Neutrophil (primary cell): ENCODE data around the gene SYTL5.

Source experiments
- H3K27ac ChIP-seq: fragments of 200-600 bp; sonication (generic); 2 replicates; pipeline ENCODE4 v1.5.1; 2016; ENCODE audit warnings: mild to moderate bottlenecking, moderate library complexity
- H3K27me3 ChIP-seq: fragments of 200-600 bp; sonication (generic); 2 replicates; pipeline ENCODE4 v1.6.0; 2016; ENCODE audit warnings: mild to moderate bottlenecking
- H3K36me3 ChIP-seq: fragments of 200-600 bp; sonication (generic); 2 replicates; pipeline ENCODE4 v1.5.1; 2017
- H3K4me1 ChIP-seq, 2 experiments: fragments of 200-600 bp in 1 of 2; sonication (generic) in 1 of 2; 1 replicate in 1 of 2; 2 replicates in 1 of 2; pipeline versions ENCODE4 v1.5.1 to v1.6.1; 2013 to 2016; ENCODE audit warnings: low read depth in 1 of 2, low read length in 1 of 2, mild to moderate bottlenecking in 1 of 2, moderate library complexity in 1 of 2; ENCODE audit not compliant: control insufficient read depth in 1 of 2, insufficient read depth in 1 of 2
- H3K4me3 ChIP-seq, 2 experiments: fragments of 200-600 bp in 1 of 2; sonication (generic) in 1 of 2; 1 replicate in 1 of 2; 2 replicates in 1 of 2; pipeline ENCODE4 v1.5.1; 2013 to 2016; ENCODE audit warnings: low read depth in 1 of 2, low read length in 1 of 2, mild to moderate bottlenecking in 1 of 2, moderate library complexity in 1 of 2
- H3K9me3 ChIP-seq: fragments of 200-600 bp; sonication (generic); 2 replicates; pipeline ENCODE4 v1.5.1; 2016
- TF ChIP-seq, protein P1 (sequence below): fragments of 200-600 bp; sonication (generic); IDR thresholded peaks from 2 replicates; pipeline ENCODE4 v1.5.1; 2016; ENCODE audit warnings: antibody characterized with exemption

SYTL5 gene

GRCh38 chrX:38108364-38108763 lies 102.0 kb downstream of the SYTL5 start:
- Histone ChIP-seq H3K9me3 (no peaks in the 10 kb centered on the region), H3K27ac (no peak overlapping the region), H3K4me1 (no peaks in the 10 kb centered on the region), H3K4me3 (no peak overlapping the region), H3K27me3 (no peaks in the 10 kb centered on the region), H3K36me3 (no peaks in the 10 kb centered on the region)
- TF ChIP-seq, protein P1, sequence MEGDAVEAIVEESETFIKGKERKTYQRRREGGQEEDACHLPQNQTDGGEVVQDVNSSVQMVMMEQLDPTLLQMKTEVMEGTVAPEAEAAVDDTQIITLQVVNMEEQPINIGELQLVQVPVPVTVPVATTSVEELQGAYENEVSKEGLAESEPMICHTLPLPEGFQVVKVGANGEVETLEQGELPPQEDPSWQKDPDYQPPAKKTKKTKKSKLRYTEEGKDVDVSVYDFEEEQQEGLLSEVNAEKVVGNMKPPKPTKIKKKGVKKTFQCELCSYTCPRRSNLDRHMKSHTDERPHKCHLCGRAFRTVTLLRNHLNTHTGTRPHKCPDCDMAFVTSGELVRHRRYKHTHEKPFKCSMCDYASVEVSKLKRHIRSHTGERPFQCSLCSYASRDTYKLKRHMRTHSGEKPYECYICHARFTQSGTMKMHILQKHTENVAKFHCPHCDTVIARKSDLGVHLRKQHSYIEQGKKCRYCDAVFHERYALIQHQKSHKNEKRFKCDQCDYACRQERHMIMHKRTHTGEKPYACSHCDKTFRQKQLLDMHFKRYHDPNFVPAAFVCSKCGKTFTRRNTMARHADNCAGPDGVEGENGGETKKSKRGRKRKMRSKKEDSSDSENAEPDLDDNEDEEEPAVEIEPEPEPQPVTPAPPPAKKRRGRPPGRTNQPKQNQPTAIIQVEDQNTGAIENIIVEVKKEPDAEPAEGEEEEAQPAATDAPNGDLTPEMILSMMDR = no peak

- Histone ChIP-seq H3K9me3 (no peaks in the 10 kb centered on the region), H3K27ac (no peak overlapping the region), H3K36me3 (no peaks in the 10 kb centered on the region), H3K4me1 (no peaks in the 10 kb centered on the region), H3K4me3 (no peak overlapping the region), H3K27me3 (no peaks in the 10 kb centered on the region)
- TF ChIP-seq, protein P1 = no peak
Observed at GRCh38 chrX:38109042-38109898, 102.9 kb downstream of the SYTL5 start.

DNA sequence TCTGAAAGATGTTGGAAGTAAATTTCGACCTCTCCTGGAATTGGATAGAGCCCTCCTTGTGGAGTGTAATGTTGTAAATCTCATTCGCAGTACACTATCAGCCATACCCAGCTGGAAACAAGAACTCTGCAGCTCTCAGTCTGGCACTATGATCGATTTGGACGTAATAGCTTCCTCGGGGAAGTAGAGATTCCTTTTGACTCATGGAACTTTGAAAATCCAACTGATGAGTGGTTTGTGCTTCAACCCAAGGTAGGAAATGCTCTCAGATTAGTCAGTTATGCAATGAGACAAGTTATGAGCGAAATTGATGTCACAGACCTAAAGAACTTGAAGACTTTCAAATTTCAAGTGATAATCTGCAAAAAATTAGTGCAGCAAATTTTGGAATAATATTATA lies 103.9 kb downstream of the SYTL5 start:
- H3K4me1 ChIP-seq = no peaks in the 10 kb centered on the region
- no peak overlapping the region for H3K4me3 ChIP-seq
- H3K27ac ChIP-seq = no peak overlapping the region
- no peaks in the 10 kb centered on the region for H3K36me3 ChIP-seq
- H3K9me3 ChIP-seq = no peaks in the 10 kb centered on the region
- no peaks in the 10 kb centered on the region for H3K27me3 ChIP-seq
- TF ChIP-seq, protein P1 = no peak

DNA sequence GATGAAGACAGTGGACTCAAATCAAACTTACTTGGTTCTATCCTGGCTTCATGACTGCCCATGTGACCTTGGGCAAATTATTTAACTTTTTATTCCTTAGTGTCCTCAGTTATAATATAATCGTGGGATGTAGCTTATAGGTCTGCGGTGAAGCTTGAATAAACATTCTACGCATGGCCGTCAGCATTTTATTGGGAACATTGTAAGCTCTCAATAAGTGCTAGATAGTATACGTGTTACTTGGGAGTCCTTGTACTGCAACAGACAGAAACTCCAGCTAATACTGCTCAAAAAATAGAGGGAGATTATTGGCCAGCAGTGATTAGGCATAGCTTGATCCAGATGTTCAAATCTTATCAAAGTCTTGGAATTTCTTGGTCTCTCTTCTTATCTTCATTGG lies 104.8 kb downstream of the SYTL5 start:
- Histone ChIP-seq H3K27me3 (no peaks in the 10 kb centered on the region), H3K4me1 (no peaks in the 10 kb centered on the region), H3K27ac (no peak overlapping the region), H3K4me3 (no peak overlapping the region), H3K36me3 (no peaks in the 10 kb centered on the region), H3K9me3 (no peaks in the 10 kb centered on the region)
- TF ChIP-seq, protein P1 = no peak

- H3K9me3 ChIP-seq = no peaks in the 10 kb centered on the region
- no peak overlapping the region for H3K27ac ChIP-seq
- TF ChIP-seq, protein P1 = no peak
- H3K36me3 ChIP-seq = no peaks in the 10 kb centered on the region
- no peaks in the 10 kb centered on the region for H3K27me3 ChIP-seq
- H3K4me1 ChIP-seq = no peaks in the 10 kb centered on the region
- no peak overlapping the region for H3K4me3 ChIP-seq
Observed at GRCh38 chrX:38112566-38112965, 106.2 kb downstream of the SYTL5 start.
